Measurements from ENCODE around the gene YWHAG.

- TF ChIP-seq EZH2 (IDR thresholded peaks at IDR 0.05) (no peak), POLR2AphosphoS5 (IDR thresholded peaks at IDR 0.05; ENCODE audit: borderline replicate concordance, low read depth, low read length) (no peak), FOXP2 (optimal IDR thresholded peaks at IDR 0.05; ENCODE audit: control extremely low read depth, extremely low read length, insufficient read depth) (no peak)
Measured at GRCh38 chr7:76316984-76317781, 41.6 kb downstream of the YWHAG start.

Data from SK-N-MC (cell line).